ENCODE results near the gene RAB1B. TPM values are rescaled to one million over a fixed set of nuclear protein-coding genes. Genes with fewer than 3 reads are reported as not detected.
A peak's percentile ranks its signal among the peaks of the same experiment; 100 is the strongest.

The RAB1B gene
- total RNA-seq, 4 donors from 2014 or later: 79.0 to 124 (median 115) TPM

GRCh38 chr11:66285250-66285947 lies 17.0 kb downstream of the RAB1B start:
- Histone ChIP-seq H3K4me1 (peaks cover 35% of the 10 kb centered on the region), H3K36me3 (peaks cover 10% of the 10 kb centered on the region)
- 81% methylated on average over 10 of the region's 13 CpGs for WGBS

GRCh38 chr11:66286699-66287098 lies 18.3 kb downstream of the RAB1B start:
- no peak for TF ChIP-seq POLR2AphosphoS5 (IDR thresholded peaks at IDR 0.05)
- TF ChIP-seq EP300 (IDR thresholded peaks at IDR 0.05): no peak
- no peak for TF ChIP-seq POLR2A (IDR thresholded peaks at IDR 0.05)
- no peak for TF ChIP-seq CTCF (IDR thresholded peaks at IDR 0.05)
- peaks cover 38% of the 10 kb centered on the region for H3K4me1 ChIP-seq

More at GRCh38 chr11:66285250-66285947, 17.0 kb downstream of the RAB1B start:
- DNase-seq (ENCODE audit: low spot score in 2 of 2): no peak
- Histone ChIP-seq H3K27ac (no peak overlapping the region), H3K4me3 (no peak overlapping the region), H3K27me3 (no peaks in the 10 kb centered on the region), H3K9me3 (no peaks in the 10 kb centered on the region)
- no peak for TF ChIP-seq CTCF (IDR thresholded peaks at IDR 0.05)
- TF ChIP-seq POLR2A (IDR thresholded peaks at IDR 0.05): no peak
- TF ChIP-seq POLR2AphosphoS5 (IDR thresholded peaks at IDR 0.05): no peak
- TF ChIP-seq EP300 (IDR thresholded peaks at IDR 0.05): no peak

GRCh38 chr11:66287211-66287888 lies 18.9 kb downstream of the RAB1B start:
- TF ChIP-seq CTCF (IDR thresholded peaks at IDR 0.05) (no peak), EP300 (IDR thresholded peaks at IDR 0.05) (no peak), POLR2AphosphoS5 (IDR thresholded peaks at IDR 0.05) (no peak), POLR2A (IDR thresholded peaks at IDR 0.05) (no peak)
- H3K4me3 ChIP-seq: peak overlapping the region; percentile 61
- peaks cover 10% of the 10 kb centered on the region for H3K36me3 ChIP-seq
- no peak overlapping the region for H3K27ac ChIP-seq
- H3K9me3 ChIP-seq: no peaks in the 10 kb centered on the region
- 70% methylated on average over 9 of the region's 10 CpGs for WGBS
- peak in 1 of 2 donors; percentile 64 for DNase-seq (ENCODE audit: low spot score in 2 of 2)
- peaks cover 16% of the 10 kb centered on the region for H3K27me3 ChIP-seq
- peaks cover 40% of the 10 kb centered on the region for H3K4me1 ChIP-seq

More at GRCh38 chr11:66286699-66287098, 18.3 kb downstream of the RAB1B start:
- 80% methylated on average over 4 of the region's 5 CpGs for WGBS
- Histone ChIP-seq H3K36me3 (peaks cover 10% of the 10 kb centered on the region), H3K4me3 (no peak overlapping the region), H3K27me3 (peaks cover 10% of the 10 kb centered on the region), H3K9me3 (no peaks in the 10 kb centered on the region), H3K27ac (no peak overlapping the region)
- DNase-seq (ENCODE audit: low spot score in 2 of 2): no peak

GRCh38 chr11:66287889-66288670 lies 19.6 kb downstream of the RAB1B start:
- 32% methylated on average over 13 of the region's 20 CpGs for WGBS
- H3K4me1 ChIP-seq: peaks cover 34% of the 10 kb centered on the region
- H3K4me3 ChIP-seq: peak overlapping the region; percentile 61
- H3K36me3 ChIP-seq: peaks cover 10% of the 10 kb centered on the region
- H3K27ac ChIP-seq: peak overlapping the region; percentile 77
- H3K27me3 ChIP-seq: peaks cover 23% of the 10 kb centered on the region
- no peak for TF ChIP-seq POLR2AphosphoS5 (IDR thresholded peaks at IDR 0.05)
- TF ChIP-seq EP300 (IDR thresholded peaks at IDR 0.05): no peak
- no peak for TF ChIP-seq CTCF (IDR thresholded peaks at IDR 0.05)
- no peak for TF ChIP-seq POLR2A (IDR thresholded peaks at IDR 0.05)
- no peaks in the 10 kb centered on the region for H3K9me3 ChIP-seq
- peak in 1 of 2 donors; percentile 70 for DNase-seq (ENCODE audit: low spot score in 2 of 2)
